Measurements from ENCODE around the gene PIGU.

PIGU gene

GRCh38 chr20:34642009-34642408, 34.9 kb downstream of the PIGU start:
- Histone ChIP-seq H3K27ac (no peak overlapping the region), H3K27me3 (ENCODE audit: insufficient read depth, low read depth, severe bottlenecking) (no peaks in the 10 kb centered on the region), H3K4me3 (ENCODE audit: low read depth, low read length) (no peak overlapping the region), H3K9me3 (ENCODE audit: severe bottlenecking) (no peaks in the 10 kb centered on the region), H3K36me3 (peaks cover 9% of the 10 kb centered on the region)
- no peak for TF ChIP-seq CTCF (IDR thresholded peaks at IDR 0.05; ENCODE audit: low read depth, low read length)
- DNase-seq = no peak

GRCh38 chr20:34639755-34640222, 37.1 kb downstream of the PIGU start:
- peaks cover 9% of the 10 kb centered on the region for H3K36me3 ChIP-seq
- no peaks in the 10 kb centered on the region for H3K9me3 ChIP-seq (ENCODE audit: severe bottlenecking)
- H3K27ac ChIP-seq = peak overlapping the region; percentile 72
- H3K4me3 ChIP-seq (ENCODE audit: low read depth, low read length) = no peak overlapping the region
- no peaks in the 10 kb centered on the region for H3K27me3 ChIP-seq (ENCODE audit: insufficient read depth, low read depth, severe bottlenecking)
- peak; percentile 89 for DNase-seq
- no peak for TF ChIP-seq CTCF (IDR thresholded peaks at IDR 0.05; ENCODE audit: low read depth, low read length)

- H3K4me3 ChIP-seq (ENCODE audit: low read depth, low read length) = no peak overlapping the region
- no peaks in the 10 kb centered on the region for H3K9me3 ChIP-seq (ENCODE audit: severe bottlenecking)
- no peak for DNase-seq
- no peak overlapping the region for H3K27ac ChIP-seq
- H3K27me3 ChIP-seq (ENCODE audit: insufficient read depth, low read depth, severe bottlenecking) = no peaks in the 10 kb centered on the region
- H3K36me3 ChIP-seq = peaks cover 11% of the 10 kb centered on the region
- TF ChIP-seq CTCF (IDR thresholded peaks at IDR 0.05; ENCODE audit: low read depth, low read length) = no peak
Measured at GRCh38 chr20:34638532-34638931, 38.4 kb downstream of the PIGU start.

GRCh38 chr20:34638039-34638292, 38.9 kb downstream of the PIGU start:
- Histone ChIP-seq H3K9me3 (ENCODE audit: severe bottlenecking) (no peaks in the 10 kb centered on the region), H3K27ac (no peak overlapping the region)

GRCh38 chr20:34637245-34638038, 39.5 kb downstream of the PIGU start:
- peak overlapping the region; percentile 59 for H3K27ac ChIP-seq
- no peaks in the 10 kb centered on the region for H3K27me3 ChIP-seq (ENCODE audit: insufficient read depth, low read depth, severe bottlenecking)
- TF ChIP-seq CTCF (IDR thresholded peaks at IDR 0.05; ENCODE audit: low read depth, low read length) = no peak
- H3K36me3 ChIP-seq = peaks cover 20% of the 10 kb centered on the region
- no peak overlapping the region for H3K4me3 ChIP-seq (ENCODE audit: low read depth, low read length)
- no peak for DNase-seq
- no peaks in the 10 kb centered on the region for H3K9me3 ChIP-seq (ENCODE audit: severe bottlenecking)

More at GRCh38 chr20:34638039-34638292, 38.9 kb downstream of the PIGU start:
- H3K36me3 ChIP-seq = peaks cover 15% of the 10 kb centered on the region
- TF ChIP-seq CTCF (IDR thresholded peaks at IDR 0.05; ENCODE audit: low read depth, low read length) = no peak
- H3K4me3 ChIP-seq (ENCODE audit: low read depth, low read length) = no peak overlapping the region
- no peak for DNase-seq
- no peaks in the 10 kb centered on the region for H3K27me3 ChIP-seq (ENCODE audit: insufficient read depth, low read depth, severe bottlenecking)

- DNase-seq = no peak
- Histone ChIP-seq H3K27ac (peak overlapping the region; percentile 59), H3K4me3 (ENCODE audit: low read depth, low read length) (no peak overlapping the region), H3K27me3 (ENCODE audit: insufficient read depth, low read depth, severe bottlenecking) (no peaks in the 10 kb centered on the region), H3K36me3 (peaks cover 25% of the 10 kb centered on the region), H3K9me3 (ENCODE audit: severe bottlenecking) (no peaks in the 10 kb centered on the region)
- TF ChIP-seq CTCF (IDR thresholded peaks at IDR 0.05; ENCODE audit: low read depth, low read length) = no peak
Measured at GRCh38 chr20:34636648-34637047, 40.2 kb downstream of the PIGU start.
